HL-60 (cell line): ENCODE data around the gene DNAH2.

Experiments
- DNase-seq, 2 experiments: peaks; one replicate each; pipeline ENCODE4 v3.0.0-alpha.2; 2010 to 2020; ENCODE audit warnings: low read depth in 1 of 2, low spot score in 1 of 2
- H3K27ac ChIP-seq: fragments of 250-450 bp; sonication (Bioruptor Pico); replicated peaks from 2 replicates; pipeline ENCODE4 v1.5.1; 2020; ENCODE audit warnings: mild to moderate bottlenecking, moderate library complexity
- H3K27me3 ChIP-seq: fragments of 250-450 bp; sonication (Bioruptor Pico); 2 replicates; pipeline ENCODE4 v1.5.1; 2021; ENCODE audit warnings: mild to moderate bottlenecking, moderate library complexity; ENCODE audit not compliant: insufficient read depth, poor library complexity, severe bottlenecking
- H3K4me3 ChIP-seq: replicated peaks from 2 replicates; pipeline ENCODE4 v1.5.1; 2011; ENCODE audit warnings: mild to moderate bottlenecking, control low read depth, low read length; ENCODE audit not compliant: insufficient read depth
- CTCF ChIP-seq: IDR thresholded peaks from one replicate; pipeline ENCODE4 v1.5.1; 2011; ENCODE audit warnings: low read length, control low read depth, inconsistent platforms; ENCODE audit not compliant: insufficient read depth
- GABPA ChIP-seq: IDR thresholded peaks from 2 replicates; pipeline ENCODE4 v1.6.1; 2012; ENCODE audit warnings: low read depth
- POLR2AphosphoS5 ChIP-seq: IDR thresholded peaks from 2 replicates; pipeline ENCODE4 v1.6.1; 2012; ENCODE audit warnings: low read depth
- REST ChIP-seq: IDR thresholded peaks from 2 replicates; pipeline ENCODE4 v1.6.1; 2012; ENCODE audit warnings: low read depth; ENCODE audit not compliant: insufficient replicate concordance
- SPI1 ChIP-seq: IDR thresholded peaks from 2 replicates; pipeline ENCODE4 v1.6.1; 2012; ENCODE audit warnings: low read depth, mild to moderate bottlenecking, borderline replicate concordance

The DNAH2 gene

GRCh38 chr17:7687072-7687907, 30.3 kb upstream of the DNAH2 start, which contains the start of gene TP53:
TP53 (minus strand) TSS chr17:7687490; CDS start chr17:7676594, 10,896 bp downstream.
- Histone ChIP-seq H3K27ac (peak within 1 kb of the TSS; percentile 96), H3K27me3 (no peaks in the 10 kb centered on the region), H3K4me3 (peak within 1 kb of the TSS; percentile 73)
- DNase-seq = peak; percentile 89
- TF ChIP-seq CTCF (no peak), SPI1 (no peak), GABPA (no peak), POLR2AphosphoS5 (peak; percentile 92), REST (peak; percentile 58)

GRCh38 chr17:7687908-7688807, 29.4 kb upstream of the DNAH2 start, which contains the start of gene WRAP53:
WRAP53 (plus strand) TSS chr17:7688477; CDS start chr17:7688649, 172 bp downstream.
- TF ChIP-seq REST = no peak
- no peak for TF ChIP-seq GABPA
- no peak for TF ChIP-seq SPI1
- TF ChIP-seq POLR2AphosphoS5 = no peak
- TF ChIP-seq CTCF = peak; percentile 55
- peak; percentile 69 to 88 for DNase-seq
- H3K27ac ChIP-seq = peak within 1 kb of the TSS; percentile 96

GRCh38 chr17:7688808-7689316, 28.7 kb upstream of the DNAH2 start:
- no peak overlapping the region for H3K27ac ChIP-seq

More at GRCh38 chr17:7687908-7688807, 29.4 kb upstream of the DNAH2 start, which contains the start of gene WRAP53:
- no peaks in the 10 kb centered on the region for H3K27me3 ChIP-seq
- H3K4me3 ChIP-seq = peak within 1 kb of the TSS; percentile 73

More at GRCh38 chr17:7688808-7689316, 28.7 kb upstream of the DNAH2 start:
- TF ChIP-seq SPI1 = no peak
- TF ChIP-seq GABPA = no peak
- no peak for TF ChIP-seq REST
- no peak for TF ChIP-seq POLR2AphosphoS5
- no peak for TF ChIP-seq CTCF
- Histone ChIP-seq H3K27me3 (no peaks in the 10 kb centered on the region), H3K4me3 (peak overlapping the region; percentile 58)
- no peak for DNase-seq
